A673 (cell line): ENCODE data around the gene SDS.

Source experiments
- EZH2 ChIP-seq: fragments of 200-600 bp; sonication (generic); IDR thresholded peaks from 2 replicates; pipeline ENCODE4 v1.6.1; 2017; ENCODE audit warnings: borderline replicate concordance, low read depth, mild to moderate bottlenecking, mixed read lengths, antibody characterized with exemption, low read length; ENCODE audit not compliant: poor library complexity, severe bottlenecking
- TF ChIP-seq, protein P1 (sequence below): fragments of 300-800, 200-600 bp; sonication (generic); conservative IDR thresholded peaks from 2 replicates; pipeline ENCODE4 v1.5.1; 2017; ENCODE audit warnings: low read depth, mild to moderate bottlenecking, antibody characterized with exemption, low read length, moderate library complexity, mixed read lengths

DNA sequence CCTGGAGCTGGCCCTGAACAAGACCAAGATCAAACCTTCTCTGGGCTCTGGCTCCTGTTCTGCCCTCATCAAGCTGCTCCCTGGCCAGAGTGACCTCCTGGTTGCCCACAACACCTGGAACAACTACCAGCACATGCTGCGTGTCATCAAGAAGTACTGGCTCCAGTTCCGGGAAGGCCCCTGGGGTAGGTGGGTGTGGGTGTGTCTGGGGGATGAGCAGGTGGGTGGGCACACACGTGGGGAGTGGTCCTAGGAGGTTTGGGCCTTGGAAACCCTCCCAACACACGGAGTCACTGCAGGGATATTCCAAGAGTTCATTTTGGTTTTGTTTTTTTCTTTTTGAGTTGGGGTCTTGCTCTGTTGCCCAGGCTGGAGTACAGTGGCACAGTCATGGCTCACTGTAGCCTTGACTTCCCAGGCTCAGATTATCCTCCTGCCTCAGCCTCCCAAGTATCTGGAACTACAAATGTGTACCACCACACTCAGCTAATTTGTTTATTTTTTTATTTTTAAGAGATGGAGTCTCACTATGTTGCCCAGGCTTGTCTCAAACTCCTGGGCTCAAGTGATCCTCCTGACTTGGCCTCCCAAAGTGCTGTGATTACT is 28.8 kb downstream of the SDS start:
- TF ChIP-seq, protein P1, sequence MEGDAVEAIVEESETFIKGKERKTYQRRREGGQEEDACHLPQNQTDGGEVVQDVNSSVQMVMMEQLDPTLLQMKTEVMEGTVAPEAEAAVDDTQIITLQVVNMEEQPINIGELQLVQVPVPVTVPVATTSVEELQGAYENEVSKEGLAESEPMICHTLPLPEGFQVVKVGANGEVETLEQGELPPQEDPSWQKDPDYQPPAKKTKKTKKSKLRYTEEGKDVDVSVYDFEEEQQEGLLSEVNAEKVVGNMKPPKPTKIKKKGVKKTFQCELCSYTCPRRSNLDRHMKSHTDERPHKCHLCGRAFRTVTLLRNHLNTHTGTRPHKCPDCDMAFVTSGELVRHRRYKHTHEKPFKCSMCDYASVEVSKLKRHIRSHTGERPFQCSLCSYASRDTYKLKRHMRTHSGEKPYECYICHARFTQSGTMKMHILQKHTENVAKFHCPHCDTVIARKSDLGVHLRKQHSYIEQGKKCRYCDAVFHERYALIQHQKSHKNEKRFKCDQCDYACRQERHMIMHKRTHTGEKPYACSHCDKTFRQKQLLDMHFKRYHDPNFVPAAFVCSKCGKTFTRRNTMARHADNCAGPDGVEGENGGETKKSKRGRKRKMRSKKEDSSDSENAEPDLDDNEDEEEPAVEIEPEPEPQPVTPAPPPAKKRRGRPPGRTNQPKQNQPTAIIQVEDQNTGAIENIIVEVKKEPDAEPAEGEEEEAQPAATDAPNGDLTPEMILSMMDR: no peak
- no peak for TF ChIP-seq EZH2
